Parathyroid adenoma (tissue), 2 donors: ENCODE measurements around the gene CXCL1.

Experiments used
- H2AFZ ChIP-seq: fragments of 300-600 bp; sonication (generic); one replicate; pipeline ENCODE4 v1.7.0; 2017; ENCODE audit warnings: antibody characterized with exemption, mild to moderate bottlenecking
- H3K27ac ChIP-seq: fragments of 300-600 bp; sonication (generic); one replicate; pipeline ENCODE4 v1.7.0; 2017
- H3K27me3 ChIP-seq: fragments of 300-600 bp; sonication (generic); one replicate; pipeline ENCODE4 v1.7.0; 2017; ENCODE audit warnings: low read length; ENCODE audit not compliant: control insufficient read depth, insufficient read depth
- H3K36me3 ChIP-seq: fragments of 300-600 bp; sonication (generic); one replicate; pipeline ENCODE4 v1.7.0; 2017; ENCODE audit warnings: low read length; ENCODE audit not compliant: control insufficient read depth, insufficient read depth
- H3K4me1 ChIP-seq: fragments of 300-600 bp; sonication (generic); one replicate; pipeline ENCODE4 v1.7.0; 2017; ENCODE audit warnings: control low read depth
- H3K4me2 ChIP-seq: fragments of 300-600 bp; sonication (generic); one replicate; pipeline ENCODE4 v1.7.0; 2017; ENCODE audit warnings: low read length
- H3K4me3 ChIP-seq: fragments of 300-600 bp; sonication (generic); one replicate; pipeline ENCODE4 v1.7.0; 2017; ENCODE audit warnings: low read depth, low read length
- H3K79me2 ChIP-seq: fragments of 300-600 bp; sonication (generic); one replicate; pipeline ENCODE4 v1.7.0; 2017; ENCODE audit warnings: control low read depth
- H3K9ac ChIP-seq: fragments of 300-600 bp; sonication (generic); one replicate; pipeline ENCODE4 v1.7.0; 2017; ENCODE audit warnings: mild to moderate bottlenecking
- H3K9me3 ChIP-seq: fragments of 300-600 bp; sonication (generic); one replicate; pipeline ENCODE4 v1.7.0; 2017; ENCODE audit warnings: low read length; ENCODE audit not compliant: control insufficient read depth
- TF ChIP-seq, protein P1 (sequence below): fragments of 300-600 bp; sonication (generic); IDR thresholded peaks from one replicate; pipeline ENCODE4 v1.7.0; 2017; ENCODE audit warnings: antibody characterized with exemption, mild to moderate bottlenecking
- donor health status: primary hyperparathyroidism.

Gene CXCL1

DNA sequence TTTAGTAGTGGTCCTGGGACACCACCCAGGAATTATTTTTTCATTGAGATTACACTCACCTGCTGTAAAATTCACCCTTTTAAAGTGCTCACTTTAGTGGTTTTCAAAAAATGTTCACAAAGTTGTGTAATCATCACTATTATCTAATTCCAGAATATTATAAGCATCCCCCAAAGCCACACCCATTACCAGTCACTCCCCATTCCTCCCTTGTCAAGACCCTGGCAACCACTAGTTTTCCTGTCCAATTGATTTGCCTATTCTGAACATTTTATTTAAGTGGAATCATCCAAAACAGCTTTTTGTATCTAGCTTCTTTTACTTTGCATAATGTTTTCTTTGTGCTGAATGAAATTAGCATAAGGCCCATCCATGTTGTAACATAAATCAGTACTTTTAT, 45.4 kb upstream of the CXCL1 start:
- Histone ChIP-seq H3K27me3 (no peaks in the 10 kb centered on the region), H3K9me3 (no peaks in the 10 kb centered on the region), H3K36me3 (no peaks in the 10 kb centered on the region), H3K4me2 (no peak overlapping the region), H3K79me2 (no peaks in the 10 kb centered on the region), H3K27ac (no peak overlapping the region), H3K9ac (no peak overlapping the region), H3K4me3 (no peak overlapping the region), H3K4me1 (no peaks in the 10 kb centered on the region), H2AFZ (no peak overlapping the region)
- TF ChIP-seq, protein P1, sequence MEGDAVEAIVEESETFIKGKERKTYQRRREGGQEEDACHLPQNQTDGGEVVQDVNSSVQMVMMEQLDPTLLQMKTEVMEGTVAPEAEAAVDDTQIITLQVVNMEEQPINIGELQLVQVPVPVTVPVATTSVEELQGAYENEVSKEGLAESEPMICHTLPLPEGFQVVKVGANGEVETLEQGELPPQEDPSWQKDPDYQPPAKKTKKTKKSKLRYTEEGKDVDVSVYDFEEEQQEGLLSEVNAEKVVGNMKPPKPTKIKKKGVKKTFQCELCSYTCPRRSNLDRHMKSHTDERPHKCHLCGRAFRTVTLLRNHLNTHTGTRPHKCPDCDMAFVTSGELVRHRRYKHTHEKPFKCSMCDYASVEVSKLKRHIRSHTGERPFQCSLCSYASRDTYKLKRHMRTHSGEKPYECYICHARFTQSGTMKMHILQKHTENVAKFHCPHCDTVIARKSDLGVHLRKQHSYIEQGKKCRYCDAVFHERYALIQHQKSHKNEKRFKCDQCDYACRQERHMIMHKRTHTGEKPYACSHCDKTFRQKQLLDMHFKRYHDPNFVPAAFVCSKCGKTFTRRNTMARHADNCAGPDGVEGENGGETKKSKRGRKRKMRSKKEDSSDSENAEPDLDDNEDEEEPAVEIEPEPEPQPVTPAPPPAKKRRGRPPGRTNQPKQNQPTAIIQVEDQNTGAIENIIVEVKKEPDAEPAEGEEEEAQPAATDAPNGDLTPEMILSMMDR: no peak

DNA sequence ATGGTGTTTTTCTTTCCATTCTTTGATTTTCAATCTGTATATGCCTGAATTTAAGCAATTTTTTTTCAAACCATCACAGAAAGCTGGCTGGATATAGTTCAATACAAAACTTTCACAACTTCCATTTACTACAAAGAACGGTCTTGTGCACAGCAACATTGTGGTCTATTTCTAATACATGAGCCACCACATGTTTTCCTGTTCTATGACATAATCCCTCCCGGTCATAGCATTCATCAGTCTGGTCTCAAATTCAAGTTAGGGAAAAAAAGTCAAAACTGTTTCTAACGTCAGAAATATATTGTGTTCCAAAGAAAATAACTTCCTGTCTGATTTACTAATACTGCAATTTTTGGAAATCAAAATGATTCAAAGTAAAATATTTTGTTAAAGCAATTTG, 40.2 kb upstream of the CXCL1 start:
- no peaks in the 10 kb centered on the region for H3K27me3 ChIP-seq
- TF ChIP-seq, protein P1: no peak
- no peak overlapping the region for H3K4me2 ChIP-seq
- H2AFZ ChIP-seq: no peak overlapping the region
- no peak overlapping the region for H3K4me3 ChIP-seq
- no peaks in the 10 kb centered on the region for H3K79me2 ChIP-seq
- H3K4me1 ChIP-seq: no peaks in the 10 kb centered on the region
- no peak overlapping the region for H3K9ac ChIP-seq
- H3K27ac ChIP-seq: no peak overlapping the region
- no peaks in the 10 kb centered on the region for H3K36me3 ChIP-seq
- H3K9me3 ChIP-seq: no peaks in the 10 kb centered on the region

DNA sequence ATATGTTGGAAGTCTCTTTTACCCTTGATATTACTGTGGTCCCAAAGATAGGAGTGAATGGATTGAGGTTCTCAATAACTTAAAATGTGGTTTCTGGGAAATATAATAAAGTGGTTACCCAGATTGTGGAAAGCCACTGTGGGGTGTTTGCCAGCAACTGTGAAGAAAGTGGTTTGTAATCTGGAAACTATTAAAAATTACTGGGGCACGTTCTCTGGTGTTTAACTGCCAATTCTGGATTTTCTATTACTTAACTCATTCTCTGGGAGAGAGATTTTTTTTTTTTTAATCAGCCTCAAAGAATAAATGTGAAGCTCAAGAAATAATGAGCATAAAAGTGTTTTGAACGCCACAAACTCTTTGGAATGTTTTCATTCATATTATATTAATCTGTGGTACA, 37.6 kb upstream of the CXCL1 start:
- H3K36me3 ChIP-seq: no peaks in the 10 kb centered on the region
- no peaks in the 10 kb centered on the region for H3K4me1 ChIP-seq
- H3K4me3 ChIP-seq: no peak overlapping the region
- H3K9ac ChIP-seq: no peak overlapping the region
- H3K79me2 ChIP-seq: no peaks in the 10 kb centered on the region
- no peaks in the 10 kb centered on the region for H3K9me3 ChIP-seq
- no peak overlapping the region for H2AFZ ChIP-seq
- H3K27me3 ChIP-seq: no peaks in the 10 kb centered on the region
- TF ChIP-seq, protein P1: no peak
- no peak overlapping the region for H3K4me2 ChIP-seq
- no peak overlapping the region for H3K27ac ChIP-seq

GRCh38 chr4:73832651-73833237, 36.4 kb upstream of the CXCL1 start:
- Histone ChIP-seq H3K4me3 (no peak overlapping the region), H3K27me3 (no peaks in the 10 kb centered on the region), H3K27ac (no peak overlapping the region), H2AFZ (no peak overlapping the region), H3K79me2 (no peaks in the 10 kb centered on the region), H3K36me3 (no peaks in the 10 kb centered on the region), H3K4me1 (no peaks in the 10 kb centered on the region), H3K9me3 (no peaks in the 10 kb centered on the region), H3K4me2 (no peak overlapping the region), H3K9ac (no peak overlapping the region)
- TF ChIP-seq, protein P1: no peak
